Cardiac muscle cell (in vitro differentiated cells and primary cell): Measurements from ENCODE around the gene SOX21. TPM values are rescaled to one million over a fixed set of nuclear protein-coding genes. Genes with fewer than 3 reads are reported as not detected.
"Not testable (repeated sequence)": the region's sequence is repeated elsewhere in the genome, so short reads cannot be mapped to it uniquely, and the experiment has no call there.

Experiments used
- DNase-seq, 2 donors: peaks; one replicate each; pipeline versions ENCODE4 v3.0.0 to v3.0.0-alpha.2; 2010 to 2017; ENCODE audit warnings: low read depth in 1 of 2, low spot score in 1 of 2
- H3K27ac ChIP-seq: fragments of 200-600 bp; sonication (generic); 2 replicates; pipeline ENCODE4 v1.5.1; 2016
- H3K27me3 ChIP-seq: fragments of 200-600 bp; sonication (generic); 2 replicates; pipeline ENCODE4 v1.6.0; 2016; ENCODE audit warnings: control low read depth
- H3K36me3 ChIP-seq: fragments of 200-600 bp; sonication (generic); 2 replicates; pipeline ENCODE4 v1.5.1; 2016; ENCODE audit warnings: control low read depth
- H3K4me1 ChIP-seq: fragments of 200-600 bp; sonication (generic); 2 replicates; pipeline ENCODE4 v1.8.1; 2017; ENCODE audit warnings: low read depth, mild to moderate bottlenecking, mixed run types
- H3K4me3 ChIP-seq: fragments of 200-600 bp; sonication (generic); 2 replicates; pipeline ENCODE4 v1.5.1; 2016; ENCODE audit warnings: mild to moderate bottlenecking
- H3K9me3 ChIP-seq: fragments of 200-600 bp; sonication (generic); 2 replicates; pipeline ENCODE4 v1.5.1; 2017; ENCODE audit warnings: low read depth, mild to moderate bottlenecking, control low read depth
- polyA plus RNA-seq: library from polyadenylated mRNA; unstranded; fragments of >200 nt; fragmentation: Nextera tagmentation; extraction: Ambion mirVana; gene quantifications from 2 replicates; pipeline ENCODE4 v1.2.1, GENCODE V29; 2016
- total RNA-seq: library from RNA; depleted of rRNA; stranded (reverse); fragments of >200 nt; gene quantifications from 2 replicates; pipeline ENCODE4 v1.2.3, GENCODE V29; 2016
- TF ChIP-seq, protein P1 (sequence below): IDR thresholded peaks from 2 replicates; pipeline ENCODE4 v1.5.1; 2012; ENCODE audit warnings: low read depth, mild to moderate bottlenecking, low read length

The SOX21 gene
- total and polyA plus RNA-seq, 2 experiments from 2014 or later = not detected

DNA sequence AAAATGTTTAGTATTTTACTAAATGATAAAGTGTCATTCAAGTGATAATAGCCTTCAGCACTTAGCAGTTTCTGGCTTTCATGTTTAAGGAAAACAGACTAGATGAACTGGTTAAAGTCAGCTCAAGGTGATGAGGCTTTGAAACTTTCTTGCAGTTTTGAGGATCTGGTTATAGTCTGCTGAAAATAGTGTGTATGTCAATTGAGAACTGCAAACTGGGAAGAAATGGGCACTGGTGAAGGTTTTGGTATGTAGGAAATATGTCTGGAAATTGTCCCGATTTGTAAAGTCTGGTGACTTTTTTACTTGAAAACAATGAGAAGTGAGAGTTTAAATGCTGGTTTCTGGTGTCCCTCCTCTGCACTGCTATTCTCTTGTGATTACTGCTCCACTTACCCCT, 36.8 kb upstream of the SOX21 start:
- no peaks in the 10 kb centered on the region for H3K36me3 ChIP-seq
- no peak for DNase-seq
- H3K4me3 ChIP-seq = no peak overlapping the region
- no peaks in the 10 kb centered on the region for H3K27me3 ChIP-seq
- no peaks in the 10 kb centered on the region for H3K4me1 ChIP-seq
- no peaks in the 10 kb centered on the region for H3K9me3 ChIP-seq
- TF ChIP-seq, protein P1, sequence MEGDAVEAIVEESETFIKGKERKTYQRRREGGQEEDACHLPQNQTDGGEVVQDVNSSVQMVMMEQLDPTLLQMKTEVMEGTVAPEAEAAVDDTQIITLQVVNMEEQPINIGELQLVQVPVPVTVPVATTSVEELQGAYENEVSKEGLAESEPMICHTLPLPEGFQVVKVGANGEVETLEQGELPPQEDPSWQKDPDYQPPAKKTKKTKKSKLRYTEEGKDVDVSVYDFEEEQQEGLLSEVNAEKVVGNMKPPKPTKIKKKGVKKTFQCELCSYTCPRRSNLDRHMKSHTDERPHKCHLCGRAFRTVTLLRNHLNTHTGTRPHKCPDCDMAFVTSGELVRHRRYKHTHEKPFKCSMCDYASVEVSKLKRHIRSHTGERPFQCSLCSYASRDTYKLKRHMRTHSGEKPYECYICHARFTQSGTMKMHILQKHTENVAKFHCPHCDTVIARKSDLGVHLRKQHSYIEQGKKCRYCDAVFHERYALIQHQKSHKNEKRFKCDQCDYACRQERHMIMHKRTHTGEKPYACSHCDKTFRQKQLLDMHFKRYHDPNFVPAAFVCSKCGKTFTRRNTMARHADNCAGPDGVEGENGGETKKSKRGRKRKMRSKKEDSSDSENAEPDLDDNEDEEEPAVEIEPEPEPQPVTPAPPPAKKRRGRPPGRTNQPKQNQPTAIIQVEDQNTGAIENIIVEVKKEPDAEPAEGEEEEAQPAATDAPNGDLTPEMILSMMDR = no peak
- no peak overlapping the region for H3K27ac ChIP-seq

DNA sequence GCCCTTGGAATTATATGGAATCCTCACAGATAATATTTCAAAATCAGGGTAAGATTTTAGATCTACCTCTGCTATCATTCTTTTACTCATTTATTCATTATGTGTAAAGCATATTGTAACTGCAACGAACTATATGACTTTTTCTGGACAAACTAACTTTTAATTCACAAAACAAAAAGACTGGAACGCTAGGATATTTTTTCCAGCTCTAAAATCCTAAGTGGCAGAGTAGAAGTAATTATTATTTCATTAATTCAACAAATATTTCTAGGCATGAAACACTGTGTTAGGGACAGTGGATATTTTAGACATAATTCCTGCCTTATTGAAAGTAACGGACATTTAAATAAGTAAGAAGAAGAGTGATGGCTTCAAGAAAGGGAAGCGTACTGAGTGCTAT, 26.9 kb upstream of the SOX21 start:
- no peaks in the 10 kb centered on the region for H3K27me3 ChIP-seq
- no peaks in the 10 kb centered on the region for H3K4me1 ChIP-seq
- no peak overlapping the region for H3K27ac ChIP-seq
- TF ChIP-seq, protein P1 = no peak
- H3K9me3 ChIP-seq = no peaks in the 10 kb centered on the region
- no peak overlapping the region for H3K4me3 ChIP-seq
- H3K36me3 ChIP-seq = no peaks in the 10 kb centered on the region
- no peak for DNase-seq

DNA sequence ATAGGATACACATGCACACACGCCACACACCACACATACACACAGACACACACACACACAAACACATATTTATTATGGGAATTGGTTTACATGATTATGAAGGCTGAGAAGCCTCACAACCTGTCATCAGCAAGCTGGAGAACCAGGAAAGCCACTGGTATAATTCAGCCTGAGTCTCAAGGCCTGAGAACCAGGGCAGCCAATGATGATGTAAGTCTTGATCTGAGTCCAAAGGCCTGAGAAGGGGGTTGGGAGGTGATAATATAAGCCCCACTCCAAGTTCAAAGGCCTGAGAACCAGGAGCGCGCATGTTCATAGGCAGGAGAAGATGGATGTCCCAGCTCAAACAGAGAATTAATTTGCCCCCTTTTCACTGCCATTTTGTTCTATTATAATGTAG, 18.7 kb upstream of the SOX21 start:
- Histone ChIP-seq H3K27me3 (no peaks in the 10 kb centered on the region), H3K27ac (no peak overlapping the region), H3K9me3 (no peaks in the 10 kb centered on the region), H3K36me3 (no peaks in the 10 kb centered on the region), H3K4me1 (no peaks in the 10 kb centered on the region), H3K4me3 (no peak overlapping the region)
- TF ChIP-seq, protein P1 = no peak
- DNase-seq = no peak

DNA sequence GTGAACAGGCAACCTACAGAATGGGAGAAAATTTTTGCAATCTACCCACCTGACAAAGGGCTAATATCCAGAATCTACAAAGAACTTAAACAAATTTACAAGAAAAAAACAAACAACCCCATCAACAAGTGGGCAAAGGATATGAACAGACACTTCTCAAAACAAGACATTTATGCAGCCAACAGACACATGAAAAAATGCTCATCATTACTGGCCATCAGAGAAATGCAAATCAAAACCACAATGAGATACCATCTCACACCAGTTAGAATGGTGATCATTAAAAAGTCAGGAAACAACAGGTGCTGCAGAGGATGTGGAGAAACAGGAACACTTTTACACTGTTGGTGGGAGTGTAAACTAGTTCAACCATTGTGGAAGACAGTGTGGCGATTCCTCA, 17.6 kb upstream of the SOX21 start:
- not testable (repeated sequence) for H3K27ac ChIP-seq, H3K9me3 ChIP-seq, DNase-seq, H3K4me3 ChIP-seq, H3K36me3 ChIP-seq, H3K27me3 ChIP-seq, H3K4me1 ChIP-seq

DNA sequence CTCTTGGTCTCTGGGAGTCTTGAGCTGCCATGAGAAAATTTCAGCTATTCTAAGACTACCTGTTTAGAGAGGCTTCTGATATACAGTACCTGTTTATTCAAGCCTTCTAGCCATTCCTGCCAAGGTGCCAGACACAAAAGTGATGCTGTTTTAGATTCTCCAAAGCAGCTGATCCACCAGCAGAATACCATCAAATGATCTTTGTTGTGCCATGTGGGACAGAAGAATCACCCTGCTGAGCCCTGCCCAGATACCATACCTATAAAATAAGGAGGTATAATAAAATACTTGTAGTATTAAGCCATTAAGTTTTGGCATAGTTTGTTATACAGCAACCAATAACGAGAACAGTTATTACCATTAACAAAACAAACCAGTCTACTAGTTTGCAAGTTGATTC, 14.1 kb upstream of the SOX21 start:
- no peaks in the 10 kb centered on the region for H3K36me3 ChIP-seq
- no peak overlapping the region for H3K4me3 ChIP-seq
- DNase-seq = no peak
- H3K27me3 ChIP-seq = no peaks in the 10 kb centered on the region
- H3K4me1 ChIP-seq = no peaks in the 10 kb centered on the region
- no peaks in the 10 kb centered on the region for H3K9me3 ChIP-seq
- TF ChIP-seq, protein P1 = no peak
- no peak overlapping the region for H3K27ac ChIP-seq

DNA sequence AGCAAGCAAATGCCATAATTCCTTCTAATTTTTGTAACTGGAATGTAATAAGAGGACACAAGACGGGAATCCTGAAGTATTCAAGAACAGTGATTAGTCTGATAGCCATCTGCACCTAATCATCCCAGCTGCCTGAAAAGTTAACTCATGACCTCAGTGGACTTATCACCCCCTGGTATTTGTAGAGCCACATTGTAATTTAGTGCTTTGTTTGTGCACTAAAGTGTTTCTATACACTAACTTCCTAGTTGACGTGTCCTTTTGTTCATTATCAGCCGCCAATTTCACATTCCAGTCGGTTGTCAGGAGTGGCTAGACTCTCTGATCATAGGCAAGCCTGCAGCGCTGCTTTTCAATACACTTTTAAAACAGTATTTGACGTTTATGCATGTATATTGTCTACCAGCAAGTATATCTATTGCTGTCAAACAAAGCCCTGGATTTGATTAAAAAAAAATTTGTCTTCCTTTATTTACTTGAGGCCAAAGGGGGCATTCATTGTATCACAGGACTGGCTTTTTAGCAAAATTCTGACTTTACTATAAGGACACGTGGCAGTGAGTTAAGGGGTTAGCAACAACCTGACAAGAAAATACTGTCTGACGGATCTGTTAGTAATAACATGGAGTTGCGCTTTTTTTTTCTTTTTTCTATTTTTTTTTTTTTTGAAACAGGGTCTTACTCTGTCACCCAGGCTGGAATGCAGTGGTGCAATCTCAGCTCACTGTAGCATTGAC, 10.4 kb upstream of the SOX21 start:
- H3K27ac ChIP-seq = no peak overlapping the region
- peaks cover 3% of the 10 kb centered on the region for H3K27me3 ChIP-seq
- TF ChIP-seq, protein P1 = no peak
- no peaks in the 10 kb centered on the region for H3K36me3 ChIP-seq
- no peak for DNase-seq
- H3K4me1 ChIP-seq = no peaks in the 10 kb centered on the region
- no peak overlapping the region for H3K4me3 ChIP-seq
- no peaks in the 10 kb centered on the region for H3K9me3 ChIP-seq

DNA sequence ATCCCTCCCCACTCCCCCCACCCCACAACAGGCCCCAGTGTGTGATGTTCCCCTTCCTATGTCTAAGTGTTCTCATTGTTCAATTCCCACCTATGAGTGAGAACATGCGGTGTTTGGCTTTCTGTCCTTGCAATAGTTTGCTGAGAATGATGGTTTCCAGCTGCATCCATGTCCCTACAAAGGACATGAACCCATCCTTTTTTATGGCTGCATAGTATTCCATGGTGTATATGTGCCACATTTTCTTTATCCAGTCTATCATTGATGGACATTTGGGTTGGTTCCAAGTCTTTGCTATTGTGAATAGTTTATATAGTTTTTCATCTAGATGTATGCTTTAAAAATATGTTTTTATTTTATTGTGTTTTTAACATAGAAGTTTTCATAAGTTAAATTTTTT, 6.4 kb upstream of the SOX21 start:
- not testable (repeated sequence) for DNase-seq, H3K9me3 ChIP-seq, H3K4me3 ChIP-seq, H3K4me1 ChIP-seq, H3K36me3 ChIP-seq, H3K27ac ChIP-seq
- H3K27me3 ChIP-seq = peaks cover 44% of the 10 kb centered on the region
